ENCODE results near the gene SNRNP70. TPM values are rescaled to one million over a fixed set of nuclear protein-coding genes. Genes with fewer than 3 reads are reported as not detected.

Gene SNRNP70
- total RNA-seq, 6 experiments from 2014 or later = 80.8 to 187 (median 123) TPM

- H3K4me1 ChIP-seq = peaks cover 0 to 5% (median under 1%) of the 10 kb centered on the region in 4 donors
- H3K27me3 ChIP-seq = no peaks in the 10 kb centered on the region
- 42% methylated on average over 10 of the region's 25 CpGs for WGBS (ENCODE audit: insufficient coverage, low coverage, low lambda C conversion rate, missing lambda C conversion rate)
- no peak for ATAC-seq
- no peak for DNase-seq
- H3K9me3 ChIP-seq = no peaks in the 10 kb centered on the region
- no peak for TF ChIP-seq POLR2A (IDR thresholded peaks at IDR 0.05)
- TF ChIP-seq, protein P1, sequence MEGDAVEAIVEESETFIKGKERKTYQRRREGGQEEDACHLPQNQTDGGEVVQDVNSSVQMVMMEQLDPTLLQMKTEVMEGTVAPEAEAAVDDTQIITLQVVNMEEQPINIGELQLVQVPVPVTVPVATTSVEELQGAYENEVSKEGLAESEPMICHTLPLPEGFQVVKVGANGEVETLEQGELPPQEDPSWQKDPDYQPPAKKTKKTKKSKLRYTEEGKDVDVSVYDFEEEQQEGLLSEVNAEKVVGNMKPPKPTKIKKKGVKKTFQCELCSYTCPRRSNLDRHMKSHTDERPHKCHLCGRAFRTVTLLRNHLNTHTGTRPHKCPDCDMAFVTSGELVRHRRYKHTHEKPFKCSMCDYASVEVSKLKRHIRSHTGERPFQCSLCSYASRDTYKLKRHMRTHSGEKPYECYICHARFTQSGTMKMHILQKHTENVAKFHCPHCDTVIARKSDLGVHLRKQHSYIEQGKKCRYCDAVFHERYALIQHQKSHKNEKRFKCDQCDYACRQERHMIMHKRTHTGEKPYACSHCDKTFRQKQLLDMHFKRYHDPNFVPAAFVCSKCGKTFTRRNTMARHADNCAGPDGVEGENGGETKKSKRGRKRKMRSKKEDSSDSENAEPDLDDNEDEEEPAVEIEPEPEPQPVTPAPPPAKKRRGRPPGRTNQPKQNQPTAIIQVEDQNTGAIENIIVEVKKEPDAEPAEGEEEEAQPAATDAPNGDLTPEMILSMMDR (IDR thresholded peaks at IDR 0.05) = no peak
- no peak overlapping the region for H3K27ac ChIP-seq
- intact Hi-C loops (cut with DNase I) = no loop called here
- no peaks in the 10 kb centered on the region for H3K36me3 ChIP-seq
- no peak overlapping the region for H3K4me3 ChIP-seq
These were observed 23.8 kb upstream of the SNRNP70 start for GRCh38 chr19:49061445-49061844.

DNA sequence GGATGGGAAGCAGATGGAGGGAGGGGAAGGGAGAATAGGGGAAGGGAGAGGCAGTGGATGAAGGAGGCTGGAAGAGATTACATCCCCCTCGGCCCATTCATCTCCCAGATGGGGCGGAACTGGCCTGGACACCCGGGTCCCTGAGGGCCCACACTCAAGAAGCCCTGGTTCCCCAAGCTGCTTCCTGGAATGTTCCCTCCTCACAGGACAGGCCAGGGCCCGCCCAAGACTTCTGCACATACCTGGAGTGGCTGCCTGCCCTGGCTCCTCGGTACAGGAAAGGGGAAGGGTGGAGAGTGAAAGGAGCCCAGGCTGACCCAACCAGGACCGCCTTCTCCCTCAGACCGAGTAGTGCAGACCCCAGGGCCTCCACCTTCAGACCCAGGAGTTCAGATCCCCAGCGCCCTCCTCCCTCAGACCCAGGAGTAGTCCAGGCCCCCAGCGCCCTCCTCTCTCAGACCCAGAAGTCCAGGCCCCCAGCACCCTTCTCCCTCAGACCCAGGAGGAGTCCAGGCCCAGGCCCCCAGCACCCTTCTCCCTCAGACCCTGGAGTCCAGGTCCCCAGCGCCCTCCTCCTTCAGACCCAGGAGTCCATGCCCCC lies 21.1 kb upstream of the SNRNP70 start:
- intact Hi-C loops (cut with DNase I) = no loop called here
- ATAC-seq (peak in 1 of 4 donors; percentile 10), DNase-seq (no peak)
- Histone ChIP-seq H3K4me3 (no peak overlapping the region), H3K36me3 (no peaks in the 10 kb centered on the region), H3K4me1 (no peaks in the 10 kb centered on the region), H3K27ac (no peak overlapping the region), H3K27me3 (no peaks in the 10 kb centered on the region), H3K9me3 (no peaks in the 10 kb centered on the region)
- TF ChIP-seq POLR2A (IDR thresholded peaks at IDR 0.05) = no peak
- TF ChIP-seq, protein P1 (IDR thresholded peaks at IDR 0.05) = no peak
- WGBS (ENCODE audit: insufficient coverage, low coverage, low lambda C conversion rate, missing lambda C conversion rate) = 34% methylated on average over 3 of the region's 10 CpGs

- H3K4me3 ChIP-seq = no peak within 1 kb of the TSS
- H3K36me3 ChIP-seq = no peaks in the 10 kb centered on the region
- H3K9me3 ChIP-seq = no peaks in the 10 kb centered on the region
- no peaks in the 10 kb centered on the region for H3K27me3 ChIP-seq
- no peak for TF ChIP-seq POLR2A (IDR thresholded peaks at IDR 0.05)
- TF ChIP-seq, protein P1 (IDR thresholded peaks at IDR 0.05) = no peak
- WGBS (ENCODE audit: insufficient coverage, low coverage, low lambda C conversion rate, missing lambda C conversion rate) = 11% methylated on average over 3 of the region's 53 CpGs
- H3K4me1 ChIP-seq = no peaks in the 10 kb centered on the region
- H3K27ac ChIP-seq = no peak within 1 kb of the TSS
- intact Hi-C loops (cut with DNase I) = no loop called here
- peak; percentile 31 to 52 (median 38) for ATAC-seq
- no peak for DNase-seq
These were observed 20.3 kb upstream of the SNRNP70 start, which contains the start of gene NTF4 for GRCh38 chr19:49064768-49065611. NTF4 (minus strand) TSS chr19:49064818; CDS start chr19:49061997, 2,821 bp downstream.

DNA sequence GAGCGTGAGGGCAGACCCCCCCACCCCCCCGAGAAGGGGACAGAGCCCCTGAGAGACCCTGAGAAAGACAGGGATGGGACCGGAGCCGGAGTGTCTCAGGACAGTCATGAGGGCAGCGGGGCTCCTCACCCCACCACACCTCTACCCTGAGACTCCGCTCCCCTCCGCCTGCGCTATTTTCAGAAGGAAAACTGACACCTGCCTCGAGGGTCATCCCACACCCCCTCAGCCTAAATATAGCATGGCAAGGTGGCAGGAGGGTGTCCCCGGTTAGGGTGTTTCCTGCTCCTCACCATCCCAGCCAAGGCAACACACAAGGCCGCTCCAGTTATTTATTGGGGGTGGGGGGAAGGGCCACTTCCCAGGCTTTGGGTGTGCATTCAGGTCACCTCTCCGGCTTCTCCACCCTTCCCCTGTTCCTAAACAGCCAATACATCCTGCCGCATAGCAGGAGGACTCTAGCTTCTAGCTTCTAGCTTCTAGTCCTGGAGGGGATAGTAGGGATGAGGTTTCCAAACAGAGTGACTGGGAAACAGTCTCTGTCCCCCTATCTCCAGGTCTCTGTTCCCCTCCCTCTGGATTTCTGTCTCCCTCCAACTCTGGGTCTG lies 19.2 kb upstream of the SNRNP70 start:
- ATAC-seq (no peak), DNase-seq (no peak)
- WGBS (ENCODE audit: insufficient coverage, low coverage, low lambda C conversion rate, missing lambda C conversion rate) = 20% methylated on average over 3 of the region's 13 CpGs
- Histone ChIP-seq H3K36me3 (no peaks in the 10 kb centered on the region), H3K4me1 (no peaks in the 10 kb centered on the region), H3K9me3 (no peaks in the 10 kb centered on the region), H3K27ac (no peak overlapping the region), H3K27me3 (no peaks in the 10 kb centered on the region), H3K4me3 (no peak overlapping the region)
- intact Hi-C loops (cut with DNase I) = no loop called here
- TF ChIP-seq, protein P1 (IDR thresholded peaks at IDR 0.05) = no peak
- TF ChIP-seq POLR2A (IDR thresholded peaks at IDR 0.05) = no peak
